GM18517 (cell line): ENCODE measurements around the gene WFDC5.
"Not testable (repeated sequence)": the region's sequence is repeated elsewhere in the genome, so short reads cannot be mapped to it uniquely, and the experiment has no call there.

Experiments used
- ATAC-seq: cut with Tn5 transposase; IDR thresholded peaks from one replicate; pipeline ENCODE4 v1.9.1; 2021; ENCODE audit warnings: mild to moderate bottlenecking, moderate library complexity; ENCODE audit not compliant: unreplicated experiment

The WFDC5 gene, protein sequence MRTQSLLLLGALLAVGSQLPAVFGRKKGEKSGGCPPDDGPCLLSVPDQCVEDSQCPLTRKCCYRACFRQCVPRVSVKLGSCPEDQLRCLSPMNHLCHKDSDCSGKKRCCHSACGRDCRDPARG

GRCh38 chr20:45114465-45115385, at the start of gene WFDC5:
Gene WFDC5 (minus strand): TSS chr20:45115174. CDS start chr20:45115083, 91 bp downstream.
- ATAC-seq: no peak

GRCh38 chr20:45163083-45163803, 48.3 kb upstream of the WFDC5 start:
- ATAC-seq: no peak

DNA sequence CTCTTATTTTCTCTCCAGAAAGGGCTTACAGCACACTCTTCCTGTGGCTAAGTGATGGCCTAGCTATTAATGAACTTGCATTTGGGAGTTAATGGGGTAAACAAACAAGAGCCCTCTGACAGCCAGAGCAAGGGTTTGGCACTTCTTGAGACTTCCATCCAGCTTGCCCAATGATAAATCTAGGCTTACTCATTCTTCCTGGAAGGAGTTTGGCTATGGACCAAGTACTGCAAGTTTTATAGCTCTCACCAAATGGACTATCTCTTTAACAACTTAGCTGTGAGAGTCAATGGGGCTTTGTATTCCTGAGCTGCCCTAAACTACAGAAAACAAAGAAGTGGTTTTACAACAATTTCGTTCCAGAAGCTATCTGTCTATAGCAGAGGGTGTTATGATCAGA, 43.0 kb upstream of the WFDC5 start:
- no peak for ATAC-seq

DNA sequence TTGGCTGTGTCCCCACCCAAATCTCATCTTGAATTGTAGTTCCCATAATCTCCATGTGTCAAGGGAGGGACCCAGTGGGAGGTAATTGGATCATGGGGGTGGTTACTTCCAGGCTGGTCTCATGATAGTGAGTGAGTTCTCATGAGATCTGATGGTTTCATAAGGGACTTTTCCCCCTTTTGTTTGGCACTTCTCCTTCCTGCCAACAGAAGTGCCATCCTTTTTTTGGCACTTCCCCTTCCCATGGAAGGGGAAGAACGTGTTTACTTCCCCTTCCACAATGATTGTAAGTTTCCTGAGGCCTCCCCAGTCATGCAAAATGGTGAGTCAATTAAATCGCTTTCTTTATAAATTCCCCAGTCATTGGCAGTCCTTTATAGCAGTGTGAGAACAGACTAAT, 41.7 kb upstream of the WFDC5 start:
- ATAC-seq: no peak

DNA sequence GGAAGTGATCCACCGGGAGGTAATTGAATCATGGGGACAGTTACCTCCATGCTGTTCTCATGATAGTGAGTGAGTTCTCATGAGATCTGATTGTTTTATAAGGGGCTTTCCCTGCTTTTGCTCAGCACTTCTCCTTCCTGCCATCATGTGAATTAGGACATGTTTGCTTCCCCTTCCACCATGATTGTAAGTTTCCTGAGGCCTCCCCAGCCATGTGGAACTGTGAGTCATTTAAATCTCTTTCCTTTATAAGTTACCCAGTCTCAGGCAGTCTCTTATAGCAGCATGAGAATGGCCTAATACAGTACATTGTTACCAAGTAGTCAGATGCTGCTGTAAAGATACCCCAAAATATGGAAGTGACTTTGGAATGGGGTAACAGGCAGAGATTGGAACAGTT, 39.8 kb upstream of the WFDC5 start:
- ATAC-seq: not testable (repeated sequence)

- ATAC-seq: no peak
Measured at GRCh38 chr20:45154183-45154582, 39.2 kb upstream of the WFDC5 start.

DNA sequence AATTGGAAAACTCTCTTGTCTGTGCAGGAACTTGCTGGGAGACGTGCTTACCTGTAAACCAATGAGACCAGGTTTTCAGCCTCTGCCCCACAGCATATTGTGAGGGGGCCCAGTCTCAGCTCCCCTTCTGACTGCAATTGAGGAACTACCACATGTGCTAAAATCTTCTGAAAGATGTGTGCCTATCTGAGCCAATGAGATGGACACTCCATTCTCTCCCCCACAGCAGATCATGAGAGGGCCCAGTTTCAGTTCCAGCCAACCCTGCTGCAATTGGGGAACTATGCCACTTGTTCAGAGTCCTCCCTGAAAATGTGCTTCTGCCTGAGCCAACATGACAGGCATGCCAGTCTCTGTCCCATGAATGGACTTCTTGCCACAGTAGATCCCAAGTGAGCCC, 38.8 kb upstream of the WFDC5 start:
- ATAC-seq: no peak

DNA sequence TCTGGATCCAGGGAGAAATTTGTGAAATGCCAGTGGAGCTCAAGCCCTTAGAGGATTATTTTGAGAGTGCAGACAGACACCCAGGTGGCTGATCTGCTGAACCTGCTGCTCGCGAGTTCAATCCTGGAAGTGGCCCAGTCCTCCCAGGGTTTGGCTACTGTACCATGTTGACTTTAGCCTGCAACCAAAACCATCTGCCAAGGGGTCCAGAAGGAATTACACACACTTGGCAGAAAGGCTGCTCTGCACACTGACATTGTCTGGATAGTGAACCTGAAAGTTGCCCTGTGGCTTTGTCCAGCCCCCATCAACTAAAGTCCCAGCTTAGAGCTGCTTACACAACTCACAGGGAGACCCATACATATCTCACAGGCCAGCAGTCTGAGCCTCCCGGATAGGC, 38.2 kb upstream of the WFDC5 start:
- no peak for ATAC-seq

GRCh38 chr20:45152405-45152804, 37.4 kb upstream of the WFDC5 start:
- no peak for ATAC-seq

DNA sequence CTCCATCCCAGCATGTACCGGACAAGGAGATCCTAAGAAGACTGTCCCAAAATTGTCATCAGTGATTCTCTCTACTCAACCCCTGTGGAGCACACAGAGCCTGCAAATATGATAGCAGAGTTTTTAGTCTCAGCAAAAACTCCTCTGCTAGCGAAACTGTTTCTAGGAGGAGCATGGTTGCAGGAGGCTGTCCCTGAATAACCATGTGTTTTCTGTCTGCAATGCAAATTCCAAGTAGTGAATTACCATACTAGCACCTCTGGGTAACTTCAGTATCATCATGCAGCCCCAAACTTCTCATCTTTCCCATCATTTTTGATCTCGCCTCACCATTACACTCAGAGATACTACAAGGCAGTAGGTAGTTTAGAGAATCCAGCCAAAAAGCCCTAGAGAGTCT, 34.1 kb upstream of the WFDC5 start:
- no peak for ATAC-seq

DNA sequence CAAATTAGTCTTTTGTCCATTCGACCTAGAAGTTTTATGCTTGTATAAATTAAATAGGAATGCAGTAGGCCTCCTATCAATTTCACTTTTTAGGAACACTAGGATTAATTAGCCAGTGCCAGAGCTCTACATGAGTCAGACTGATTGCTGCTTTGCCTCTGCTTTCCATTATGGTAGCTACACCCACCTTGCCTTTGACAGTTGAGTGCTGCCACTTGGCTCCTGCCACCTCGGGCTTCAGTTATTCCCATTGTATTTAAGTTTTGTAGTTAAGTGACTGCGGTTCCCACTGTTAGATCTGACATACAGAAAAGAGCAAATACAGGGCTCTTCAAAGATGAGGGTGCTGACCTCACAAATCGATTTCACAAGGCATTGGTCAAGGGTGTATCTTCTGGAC, 25.9 kb upstream of the WFDC5 start:
- no peak for ATAC-seq

- ATAC-seq: not testable (repeated sequence)
Measured at GRCh38 chr20:45139733-45140375, 24.9 kb upstream of the WFDC5 start.

DNA sequence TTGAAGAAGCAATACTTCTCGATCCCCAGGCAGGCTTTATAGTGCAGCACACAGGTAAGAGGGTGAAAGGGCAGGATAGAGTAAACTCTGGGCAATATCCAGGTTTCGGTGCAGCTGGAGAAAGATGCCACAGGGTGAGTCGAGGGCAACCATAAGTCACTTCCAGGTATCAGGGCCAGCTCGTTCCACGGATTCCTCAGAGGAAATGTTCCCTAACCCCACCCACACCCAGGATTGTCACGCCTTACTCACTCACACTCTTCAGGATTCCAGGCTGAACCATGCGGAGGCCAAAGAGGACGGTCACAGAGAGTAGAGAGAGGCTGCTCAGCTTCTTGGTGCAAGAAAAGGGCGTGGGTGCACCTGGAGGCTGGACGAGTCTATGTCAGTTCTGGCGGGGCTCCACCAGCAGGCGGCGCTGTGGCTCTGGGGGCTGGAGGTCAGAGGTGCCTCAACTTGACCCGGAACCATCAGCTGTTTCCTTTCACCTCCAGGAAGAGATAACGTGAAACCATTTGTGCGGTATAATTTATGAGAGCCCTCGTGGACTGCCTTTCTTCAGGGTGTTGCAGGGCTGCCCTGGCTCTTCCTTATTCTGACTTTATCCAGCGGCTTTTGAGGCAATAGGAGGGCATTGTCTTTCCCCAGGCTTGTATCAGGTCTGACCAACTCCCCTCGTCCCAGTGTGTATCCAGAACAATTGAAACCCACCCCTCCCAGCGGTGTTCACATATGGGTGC, 23.8 kb upstream of the WFDC5 start:
- ATAC-seq: no peak

DNA sequence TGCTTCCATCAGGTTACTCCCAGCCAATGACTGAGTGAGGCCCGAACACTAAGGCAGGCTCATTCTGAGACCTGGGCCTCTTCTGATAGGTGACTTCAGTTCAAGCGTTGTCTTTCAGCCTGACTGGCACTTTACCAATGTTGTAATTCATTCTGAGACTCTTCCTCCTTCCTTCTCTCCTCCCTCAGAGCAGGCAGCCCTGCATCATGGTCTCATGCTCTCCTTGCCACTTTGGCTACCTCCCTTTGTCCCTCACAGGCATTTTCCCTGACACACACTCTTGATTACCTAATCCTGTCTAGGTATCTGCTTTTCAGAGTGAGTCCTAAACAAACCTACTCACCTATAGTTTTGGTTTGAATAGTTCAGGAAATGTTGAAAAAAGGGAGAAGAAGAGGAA, 21.9 kb upstream of the WFDC5 start:
- no peak for ATAC-seq

DNA sequence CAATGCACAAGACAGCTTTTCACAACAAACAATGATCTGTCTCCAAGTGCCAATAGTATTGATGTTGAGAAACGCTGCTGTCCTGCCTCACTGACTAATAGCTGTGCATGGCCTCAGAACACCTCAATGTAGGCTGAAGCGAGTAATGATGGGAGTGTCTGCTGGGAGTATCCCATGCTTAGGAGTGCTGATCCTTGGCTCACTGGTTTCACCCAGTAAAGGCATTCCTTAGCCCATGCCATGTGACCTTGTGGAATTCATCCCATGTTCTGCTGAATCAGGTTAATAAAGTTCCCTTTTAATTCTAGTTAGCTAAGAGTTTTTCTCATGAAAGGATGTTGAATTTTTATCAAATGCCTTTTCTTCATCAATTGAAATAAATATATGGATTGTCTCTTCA, 13.1 kb upstream of the WFDC5 start:
- no peak for ATAC-seq

DNA sequence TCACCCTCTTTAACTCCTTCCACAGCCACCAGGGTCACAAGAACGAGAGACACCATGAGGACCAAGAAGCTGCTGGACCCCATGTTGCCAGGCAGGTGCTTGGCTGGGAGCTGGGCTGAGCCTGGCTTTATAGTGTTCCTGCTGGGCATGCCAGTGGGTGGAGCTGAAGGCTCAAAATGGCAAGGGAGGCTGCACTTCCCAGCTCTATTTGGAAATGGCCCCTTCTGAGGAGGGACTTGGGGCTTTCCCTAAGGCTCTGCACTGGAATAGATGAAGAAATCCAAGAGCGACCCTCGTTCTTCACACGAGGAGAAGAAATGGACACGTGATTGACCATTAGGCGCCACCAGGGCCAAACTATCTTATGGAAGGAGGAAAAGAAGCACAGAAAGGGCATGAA, 9.4 kb upstream of the WFDC5 start, which contains the start of gene WFDC12:
Gene WFDC12, minus strand, starts transcription at position 101 of the 400 bp plus-strand sequence. Its CDS starts 18 bp downstream, at position 83.
- ATAC-seq: no peak

DNA sequence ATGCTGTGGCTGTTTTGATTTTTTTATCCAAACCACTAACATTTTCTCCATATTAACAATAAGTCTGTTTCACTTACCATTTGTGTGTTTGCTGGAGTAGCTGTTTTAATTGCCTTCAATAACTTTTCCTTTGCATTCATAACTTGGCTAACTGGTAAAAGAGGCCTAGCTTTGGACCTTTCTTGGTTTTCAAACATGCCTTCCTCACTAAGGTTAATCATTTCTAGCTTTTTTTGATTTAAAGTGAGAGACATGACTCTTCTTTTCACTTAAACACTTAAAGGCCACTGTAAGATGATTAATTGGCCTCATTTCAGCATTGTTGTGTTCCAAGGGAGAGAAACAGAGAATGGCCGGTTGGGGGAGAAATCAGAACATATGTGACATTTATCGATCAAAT, 6.4 kb upstream of the WFDC5 start:
- no peak for ATAC-seq

- ATAC-seq: no peak
Measured at GRCh38 chr20:45119556-45120266, 4.7 kb upstream of the WFDC5 start.

DNA sequence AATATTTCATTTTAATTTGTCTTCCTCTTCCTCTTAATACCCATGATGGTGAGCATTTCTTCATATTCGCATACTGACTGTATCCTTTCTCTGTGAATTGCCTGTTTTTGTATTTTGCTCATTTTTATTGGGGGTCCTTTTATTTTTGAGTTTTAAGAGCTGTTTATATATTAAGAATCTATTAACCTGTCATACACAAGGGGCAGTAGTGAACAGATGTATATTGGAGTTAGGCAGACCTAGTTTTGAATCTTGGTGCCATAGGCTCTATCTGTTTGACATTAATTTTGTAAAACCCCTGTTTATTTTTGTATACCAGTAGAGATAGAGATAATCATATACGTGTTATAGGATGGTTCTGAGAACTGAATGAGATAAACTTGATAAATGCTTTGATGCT, 3.1 kb upstream of the WFDC5 start:
- ATAC-seq: no peak

GRCh38 chr20:45117581-45117980, 2.6 kb upstream of the WFDC5 start:
- ATAC-seq: no peak
